ENCODE results near the gene SULF2.

DNA sequence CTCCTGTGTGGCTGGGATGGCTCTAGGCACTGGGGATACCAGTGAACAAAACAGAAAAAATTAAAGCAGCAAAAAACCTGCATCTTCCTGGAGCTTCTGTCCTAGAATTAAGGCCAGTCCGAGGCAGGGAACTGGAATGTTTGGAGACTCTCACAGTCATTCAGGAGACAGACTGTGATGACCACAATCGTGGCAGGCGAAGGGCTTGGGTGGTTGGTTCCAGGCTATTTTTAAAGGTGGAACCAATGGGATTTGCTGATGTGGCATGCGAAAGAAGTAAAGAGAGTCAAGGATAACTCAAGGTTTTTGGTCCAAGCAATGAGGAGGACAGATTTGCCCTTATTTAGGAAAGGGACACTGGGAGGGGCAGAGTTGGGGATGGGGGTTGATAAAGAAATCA lies 66.9 kb downstream of the SULF2 start:
- no peak for TF ChIP-seq REST (IDR thresholded peaks at IDR 0.05; ENCODE audit: insufficient replicate concordance, low read depth)
- TF ChIP-seq POLR2AphosphoS5 (IDR thresholded peaks at IDR 0.05; ENCODE audit: low read depth), result no peak
- TF ChIP-seq CTCF (IDR thresholded peaks at IDR 0.05; ENCODE audit: insufficient read depth, low read length), result no peak
